Nephron progenitor cell (in vitro differentiated cells): ENCODE results near the gene ZNF319.
A peak's percentile ranks its signal among the peaks of the same experiment; 100 is the strongest.

ENCODE experiments used
- DNase-seq: peaks from one replicate; pipeline ENCODE4 v3.0.0; 2021
- H3K27ac Mint-ChIP-seq: 2 replicates; pipeline ENCODE4 v1.8.0; 2021; ENCODE audit warnings: mild to moderate bottlenecking, moderate library complexity, mixed read lengths
- H3K27me3 Mint-ChIP-seq: 2 replicates; pipeline ENCODE4 v1.8.0; 2021; ENCODE audit warnings: mild to moderate bottlenecking, low read depth, mixed read lengths; ENCODE audit not compliant: poor library complexity
- H3K36me3 Mint-ChIP-seq: 2 replicates; pipeline ENCODE4 v1.8.0; 2021; ENCODE audit warnings: low read depth, mixed read lengths
- H3K4me1 Mint-ChIP-seq: 2 replicates; pipeline ENCODE4 v1.8.0; 2021; ENCODE audit warnings: mixed read lengths
- H3K4me3 Mint-ChIP-seq: 2 replicates; pipeline ENCODE4 v1.8.0; 2021; ENCODE audit warnings: mild to moderate bottlenecking, moderate library complexity, mixed read lengths
- H3K9me3 Mint-ChIP-seq: 2 replicates; pipeline ENCODE4 v1.8.0; 2021; ENCODE audit warnings: mild to moderate bottlenecking, moderate library complexity, mixed read lengths
- CTCF ChIP-seq: fragments of 200-600 bp; sonication (generic); IDR thresholded peaks from 2 replicates; pipeline ENCODE4 v1.5.0; 2021; ENCODE audit warnings: antibody characterized with exemption

ZNF319 gene

GRCh38 chr16:58042001-58042885 lies 41.8 kb upstream of the ZNF319 start:
- Mint-ChIP-seq H3K9me3 (no peaks in the 10 kb centered on the region), H3K4me1 (peaks cover 18% of the 10 kb centered on the region), H3K36me3 (peaks cover 13% of the 10 kb centered on the region), H3K4me3 (no peak overlapping the region), H3K27ac (no peak overlapping the region), H3K27me3 (no peaks in the 10 kb centered on the region)
- DNase-seq: no peak
- TF ChIP-seq CTCF: no peak

- peaks cover 13% of the 10 kb centered on the region for H3K36me3 Mint-ChIP-seq
- no peaks in the 10 kb centered on the region for H3K9me3 Mint-ChIP-seq
- TF ChIP-seq CTCF: no peak
- no peak overlapping the region for H3K27ac Mint-ChIP-seq
- peaks cover 12% of the 10 kb centered on the region for H3K4me1 Mint-ChIP-seq
- DNase-seq: no peak
- H3K27me3 Mint-ChIP-seq: peaks cover 4% of the 10 kb centered on the region
- no peak overlapping the region for H3K4me3 Mint-ChIP-seq
Measured at GRCh38 chr16:58041628-58041955, 41.1 kb upstream of the ZNF319 start.

GRCh38 chr16:58040945-58041627 lies 40.6 kb upstream of the ZNF319 start:
- Mint-ChIP-seq H3K27me3 (peaks cover 6% of the 10 kb centered on the region), H3K4me3 (no peak overlapping the region), H3K9me3 (no peaks in the 10 kb centered on the region), H3K36me3 (peaks cover 13% of the 10 kb centered on the region), H3K27ac (no peak overlapping the region), H3K4me1 (peaks cover 12% of the 10 kb centered on the region)
- no peak for DNase-seq
- no peak for TF ChIP-seq CTCF

- peak overlapping the region; percentile 71 for H3K27ac Mint-ChIP-seq
- peaks cover 13% of the 10 kb centered on the region for H3K36me3 Mint-ChIP-seq
- TF ChIP-seq CTCF: no peak
- no peaks in the 10 kb centered on the region for H3K9me3 Mint-ChIP-seq
- H3K4me1 Mint-ChIP-seq: peaks cover 14% of the 10 kb centered on the region
- DNase-seq: no peak
- no peak overlapping the region for H3K4me3 Mint-ChIP-seq
- peaks cover 6% of the 10 kb centered on the region for H3K27me3 Mint-ChIP-seq
Measured at GRCh38 chr16:58040496-58040846, 40.0 kb upstream of the ZNF319 start.

- H3K27me3 Mint-ChIP-seq: peaks cover 6% of the 10 kb centered on the region
- peaks cover 19% of the 10 kb centered on the region for H3K4me1 Mint-ChIP-seq
- H3K4me3 Mint-ChIP-seq: no peak overlapping the region
- no peak for DNase-seq
- H3K27ac Mint-ChIP-seq: no peak overlapping the region
- H3K36me3 Mint-ChIP-seq: peaks cover 13% of the 10 kb centered on the region
- no peak for TF ChIP-seq CTCF
- H3K9me3 Mint-ChIP-seq: no peaks in the 10 kb centered on the region
Measured at GRCh38 chr16:58039829-58040495, 39.5 kb upstream of the ZNF319 start.
